HCT116 (cell line): ENCODE data around the gene REG1A. TPM values are rescaled to one million over a fixed set of nuclear protein-coding genes. Genes with fewer than 3 reads are reported as not detected.

Experiments
- ATAC-seq: fragments of 200-7000 bp; cut with Tn5 transposase; 2 replicates; pipeline ENCODE4 v1.9.1; 2020; ENCODE audit warnings: mild to moderate bottlenecking, moderate library complexity
- BruUV-seq: library from RNA; stranded (reverse); fragments of 400-500 nt; replicated peaks from 2 replicates; lab custom pipeline; 2021; lab: Mats Ljungman, UMichigan
- CTCF ChIA-PET: fragments of 300-600 bp; sonication (Branson Sonifier 250); formaldehyde crosslinking; loops from one replicate; lab custom pipeline; 2021; ENCODE audit warnings: antibody characterized with exemption; lab: Charles Lee
- POLR2A ChIA-PET: fragments of 300-600, 350-600 bp; sonication (Branson Sonifier 250); formaldehyde crosslinking; loops from one replicate; lab custom pipeline; 2021; ENCODE audit warnings: antibody characterized with exemption; lab: Charles Lee
- RAD21 ChIA-PET, 2 experiments: fragments of 300-600 bp; sonication (Branson Sonifier 250); formaldehyde crosslinking; loops; one replicate each; lab custom pipeline; 2023; ENCODE audit warnings: low total read pairs in 2 of 2; ENCODE audit not compliant: uncharacterized antibody in 2 of 2, unreplicated experiment in 2 of 2, low non-redundant PET in 1 of 2; lab: Charles Lee
- DNase-seq: peaks from one replicate; pipeline ENCODE4 v3.0.0-alpha.2; 2010; ENCODE audit warnings: low read depth, low spot score
- H2AFZ ChIP-seq: fragments of 200-600 bp; shearing (Covaris generic), sonication (generic); 2 replicates; pipeline ENCODE4 v1.6.1; 2017; ENCODE audit warnings: low read depth, mixed run types, mixed read lengths, antibody characterized with exemption, low read length; ENCODE audit not compliant: poor library complexity, severe bottlenecking
- H3K27ac ChIP-seq: 2 replicates; pipeline ENCODE4 v1.5.1; 2012; ENCODE audit warnings: low read depth, low read length
- H3K27me3 ChIP-seq: fragments of 200-600 bp; sonication (generic); 2 replicates; pipeline ENCODE4 v1.6.1; 2016; ENCODE audit warnings: mixed run types, low read length, mixed read lengths; ENCODE audit not compliant: insufficient read depth
- H3K36me3 ChIP-seq, 2 experiments: fragments of 200-500 bp in 1 of 2; fragments of 200-600 bp in 1 of 2; sonication (Bioruptor generic) in 1 of 2; sonication (generic) in 1 of 2; 2 replicates each; pipeline versions ENCODE4 v1.5.1 to v1.6.1; 2014 to 2016; ENCODE audit warnings: low read length in 2 of 2, inconsistent platforms in 1 of 2, mixed read lengths in 1 of 2, mixed run types in 1 of 2; ENCODE audit not compliant: insufficient read depth in 2 of 2, control insufficient read depth in 1 of 2
- H3K4me1 ChIP-seq, 2 experiments: fragments of 200-600 bp in 1 of 2; sonication (generic) in 1 of 2; 2 replicates each; pipeline versions ENCODE4 v1.5.1 to v1.6.1; 2012 to 2017; ENCODE audit warnings: low read length in 2 of 2, inconsistent platforms in 1 of 2, mild to moderate bottlenecking in 1 of 2, mixed read lengths in 1 of 2, mixed run types in 1 of 2, moderate library complexity in 1 of 2; ENCODE audit not compliant: insufficient read depth in 2 of 2, control insufficient read depth in 1 of 2
- H3K4me2 ChIP-seq: fragments of 200-600 bp; sonication (generic); 2 replicates; pipeline ENCODE4 v1.6.1; 2017; ENCODE audit warnings: mixed run types, low read length, mixed read lengths
- H3K4me3 ChIP-seq, 2 experiments: fragments of 200-600 bp in 1 of 2; sonication (generic) in 1 of 2; replicated peaks in 1 of 2; 2 replicates each; pipeline ENCODE4 v1.5.1; 2011 to 2016; ENCODE audit warnings: low read length in 2 of 2, control low read depth in 1 of 2, low read depth in 1 of 2, mild to moderate bottlenecking in 1 of 2, mixed read lengths in 1 of 2, mixed run types in 1 of 2
- H3K79me2 ChIP-seq: fragments of 200-600 bp; sonication (generic); 2 replicates; pipeline ENCODE4 v1.6.1; 2017; ENCODE audit warnings: mild to moderate bottlenecking, mixed run types, low read length, moderate library complexity, mixed read lengths; ENCODE audit not compliant: insufficient read depth
- H3K9ac ChIP-seq: fragments of 200-600 bp; sonication (generic); 2 replicates; pipeline ENCODE4 v1.6.1; 2016; ENCODE audit warnings: low read length, mixed read lengths
- H3K9me2 ChIP-seq: fragments of 200-600 bp; sonication (generic), shearing (Covaris generic); 2 replicates; pipeline ENCODE4 v1.6.1; 2017; ENCODE audit warnings: mixed run types, mild to moderate bottlenecking, moderate library complexity; ENCODE audit not compliant: insufficient read depth
- H3K9me3 ChIP-seq, 2 experiments: fragments of 200-500 bp in 1 of 2; fragments of 200-600 bp in 1 of 2; sonication (Bioruptor generic) in 1 of 2; sonication (generic) in 1 of 2; 2 replicates each; pipeline ENCODE4 v1.6.1; 2014 to 2017; ENCODE audit warnings: low read length in 2 of 2, mixed read lengths in 2 of 2, inconsistent platforms in 1 of 2, low read depth in 1 of 2, mild to moderate bottlenecking in 1 of 2, mixed run types in 1 of 2, moderate library complexity in 1 of 2; ENCODE audit not compliant: control insufficient read depth in 1 of 2, insufficient read depth in 1 of 2
- H4K20me1 ChIP-seq: fragments of 200-600 bp; sonication (generic), shearing (Covaris generic); 2 replicates; pipeline ENCODE4 v1.6.1; 2017; ENCODE audit warnings: mixed run types, mild to moderate bottlenecking, moderate library complexity; ENCODE audit not compliant: insufficient read depth
- CEBPB ChIP-seq: IDR thresholded peaks from 2 replicates; pipeline ENCODE4 v1.6.1; 2012; ENCODE audit warnings: low read depth
- ELF1 ChIP-seq: IDR thresholded peaks from 2 replicates; pipeline ENCODE4 v1.6.1; 2012; ENCODE audit warnings: low read depth, borderline replicate concordance
- FOSL1 ChIP-seq: IDR thresholded peaks from 2 replicates; pipeline ENCODE4 v1.6.1; 2012; ENCODE audit warnings: low read depth
- POLR2AphosphoS5 ChIP-seq: IDR thresholded peaks from 2 replicates; pipeline ENCODE4 v1.6.1; 2011; ENCODE audit warnings: mild to moderate bottlenecking, low read depth, low read length, moderate library complexity
- RAD21 ChIP-seq: IDR thresholded peaks from 2 replicates; pipeline ENCODE4 v1.6.1; 2012; ENCODE audit warnings: low read depth, mild to moderate bottlenecking
- REST ChIP-seq: IDR thresholded peaks from 2 replicates; pipeline ENCODE4 v1.6.1; 2012; ENCODE audit warnings: low read depth
- SP1 ChIP-seq: IDR thresholded peaks from 2 replicates; pipeline ENCODE4 v1.6.1; 2012; ENCODE audit warnings: low read depth
- TCF7L2 ChIP-seq: IDR thresholded peaks from 2 replicates; pipeline ENCODE4 v1.7.0; 2011; ENCODE audit warnings: borderline replicate concordance, inconsistent platforms; ENCODE audit not compliant: insufficient read depth, insufficient read length; ENCODE audit errors: extremely low read depth
- YY1 ChIP-seq: IDR thresholded peaks from 2 replicates; pipeline ENCODE4 v1.6.1; 2011; ENCODE audit warnings: low read length, low read depth, moderate library complexity, mild to moderate bottlenecking; ENCODE audit not compliant: insufficient replicate concordance; ENCODE audit errors: extremely low read depth
- ZFX ChIP-seq: fragments of 450-650 bp; IDR thresholded peaks from 2 replicates; pipeline ENCODE4 v1.6.1; 2017
- intact Hi-C: fragments of 100-400 bp; cut with micrococcal nuclease; formaldehyde crosslinking; loops from 2 replicates; pipeline ENCODE4 v1.10.0; 2022
- total RNA-seq: library from RNA; stranded (reverse); gene quantifications from one replicate; pipeline ENCODE4 v1.2.1, GENCODE V29; 2021; ENCODE audit not compliant: unreplicated experiment
- TF ChIP-seq, protein P1 (sequence below): IDR thresholded peaks from 2 replicates; pipeline ENCODE4 v1.6.1; 2012
- TF ChIP-seq, protein P2 (sequence below): IDR thresholded peaks from 2 replicates; pipeline ENCODE4 v1.6.1; 2011; ENCODE audit warnings: mild to moderate bottlenecking, low read length, moderate library complexity; ENCODE audit not compliant: insufficient replicate concordance; ENCODE audit errors: extremely low read depth

Gene REG1A
- total RNA-seq, 1 experiment from 2014 or later, result 5.2 TPM

GRCh38 chr2:79097843-79098242 lies 22.4 kb upstream of the REG1A start:
- TF ChIP-seq TCF7L2, result no peak
- TF ChIP-seq FOSL1, result no peak
- TF ChIP-seq, protein P1, sequence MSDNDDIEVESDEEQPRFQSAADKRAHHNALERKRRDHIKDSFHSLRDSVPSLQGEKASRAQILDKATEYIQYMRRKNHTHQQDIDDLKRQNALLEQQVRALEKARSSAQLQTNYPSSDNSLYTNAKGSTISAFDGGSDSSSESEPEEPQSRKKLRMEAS, result no peak
- TF ChIP-seq ZFX, result no peak
- TF ChIP-seq SP1, result no peak
- TF ChIP-seq, all 23 proteins: peak for 0
- Histone ChIP-seq H2AFZ (no peak overlapping the region), H3K9me2 (no peaks in the 10 kb centered on the region)

DNA sequence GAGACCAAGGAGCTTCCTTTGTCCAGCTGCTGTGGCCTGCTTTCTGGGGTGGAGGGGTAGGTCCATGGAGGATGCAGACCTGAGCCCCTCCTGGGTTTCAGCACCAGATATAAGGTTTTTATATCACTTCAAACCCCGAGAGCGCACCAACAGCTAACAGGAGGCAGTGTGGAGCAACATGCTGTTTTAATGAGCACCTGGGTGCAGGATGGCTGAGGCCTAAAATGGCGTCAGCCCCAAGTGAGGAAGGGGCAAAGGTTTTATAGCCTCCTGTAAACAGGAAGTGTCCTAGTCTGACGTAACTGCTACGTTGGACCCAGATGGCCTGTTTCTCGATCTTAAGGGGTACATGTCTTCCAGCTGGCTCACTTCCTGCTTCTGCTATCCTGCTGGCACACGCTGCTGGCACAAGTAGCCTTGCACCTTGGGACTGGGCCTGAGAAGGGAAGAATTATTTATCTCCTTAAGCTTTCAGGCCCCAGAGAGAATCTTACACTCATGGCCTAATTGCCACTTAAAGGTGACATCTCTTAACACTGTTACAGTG lies 21.1 kb upstream of the REG1A start:
- Histone ChIP-seq H3K9me2 (no peaks in the 10 kb centered on the region), H3K27ac (no peak overlapping the region), H3K4me1 (no peaks in the 10 kb centered on the region), H3K4me2 (no peak overlapping the region), H3K4me3 (no peak overlapping the region), H3K36me3 (no peaks in the 10 kb centered on the region), H3K9ac (no peak overlapping the region)
- no peak for ATAC-seq
- POLR2A ChIA-PET, result no interaction called here
- TF ChIP-seq RAD21 (no peak), CEBPB (no peak), YY1 (no peak), REST (no peak), ELF1 (no peak), SP1 (no peak), POLR2AphosphoS5 (no peak)
- TF ChIP-seq, protein P2, sequence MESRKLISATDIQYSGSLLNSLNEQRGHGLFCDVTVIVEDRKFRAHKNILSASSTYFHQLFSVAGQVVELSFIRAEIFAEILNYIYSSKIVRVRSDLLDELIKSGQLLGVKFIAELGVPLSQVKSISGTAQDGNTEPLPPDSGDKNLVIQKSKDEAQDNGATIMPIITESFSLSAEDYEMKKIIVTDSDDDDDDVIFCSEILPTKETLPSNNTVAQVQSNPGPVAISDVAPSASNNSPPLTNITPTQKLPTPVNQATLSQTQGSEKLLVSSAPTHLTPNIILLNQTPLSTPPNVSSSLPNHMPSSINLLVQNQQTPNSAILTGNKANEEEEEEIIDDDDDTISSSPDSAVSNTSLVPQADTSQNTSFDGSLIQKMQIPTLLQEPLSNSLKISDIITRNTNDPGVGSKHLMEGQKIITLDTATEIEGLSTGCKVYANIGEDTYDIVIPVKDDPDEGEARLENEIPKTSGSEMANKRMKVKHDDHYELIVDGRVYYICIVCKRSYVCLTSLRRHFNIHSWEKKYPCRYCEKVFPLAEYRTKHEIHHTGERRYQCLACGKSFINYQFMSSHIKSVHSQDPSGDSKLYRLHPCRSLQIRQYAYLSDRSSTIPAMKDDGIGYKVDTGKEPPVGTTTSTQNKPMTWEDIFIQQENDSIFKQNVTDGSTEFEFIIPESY, result no peak
- TF ChIP-seq, all 23 proteins: peak for 0
- no TSS peak for BruUV-seq
- Histone ChIP-seq H2AFZ (no peak overlapping the region), H3K27me3 (no peaks in the 10 kb centered on the region), H3K79me2 (no peaks in the 10 kb centered on the region), H3K9me3 (peaks cover 3 to 5% of the 10 kb centered on the region in 2 experiments; a peak in 2 of 4 replicates), H4K20me1 (no peaks in the 10 kb centered on the region)
- no peak for DNase-seq
- RAD21 ChIA-PET, result no interaction called here
- intact Hi-C loops, result no loop called here
- CTCF ChIA-PET, result no interaction called here

More at GRCh38 chr2:79097843-79098242, 22.4 kb upstream of the REG1A start:
- no peaks in the 10 kb centered on the region for H3K27me3 ChIP-seq
- no peak overlapping the region for H3K4me2 ChIP-seq
- DNase-seq, result no peak
- H3K9ac ChIP-seq, result no peak overlapping the region
- H3K4me1 ChIP-seq, result no peaks in the 10 kb centered on the region
- no peaks in the 10 kb centered on the region for H3K36me3 ChIP-seq
- H4K20me1 ChIP-seq, result no peaks in the 10 kb centered on the region
- H3K27ac ChIP-seq, result no peak overlapping the region
- RAD21 ChIA-PET, result no interaction called here
- CTCF ChIA-PET, result no interaction called here
- intact Hi-C loops, result no loop called here
- peaks cover 5 to 9% of the 10 kb centered on the region in 2 experiments; a peak in 2 of 4 replicates for H3K9me3 ChIP-seq
- POLR2A ChIA-PET, result no interaction called here
- no peak overlapping the region for H3K4me3 ChIP-seq
- no TSS peak for BruUV-seq
- no peak for ATAC-seq
- H3K79me2 ChIP-seq, result no peaks in the 10 kb centered on the region
